GM12801 (cell line): Measurements from ENCODE around the gene B4GALNT3.

Source experiments
- TF ChIP-seq, protein P1 (sequence below): IDR thresholded peaks from one replicate; pipeline ENCODE4 v1.5.1; 2011; ENCODE audit warnings: control low read depth; ENCODE audit not compliant: insufficient read length; ENCODE audit errors: extremely low read depth

Gene B4GALNT3

GRCh38 chr12:512933-513332 lies 53.2 kb downstream of the B4GALNT3 start:
- TF ChIP-seq, protein P1, sequence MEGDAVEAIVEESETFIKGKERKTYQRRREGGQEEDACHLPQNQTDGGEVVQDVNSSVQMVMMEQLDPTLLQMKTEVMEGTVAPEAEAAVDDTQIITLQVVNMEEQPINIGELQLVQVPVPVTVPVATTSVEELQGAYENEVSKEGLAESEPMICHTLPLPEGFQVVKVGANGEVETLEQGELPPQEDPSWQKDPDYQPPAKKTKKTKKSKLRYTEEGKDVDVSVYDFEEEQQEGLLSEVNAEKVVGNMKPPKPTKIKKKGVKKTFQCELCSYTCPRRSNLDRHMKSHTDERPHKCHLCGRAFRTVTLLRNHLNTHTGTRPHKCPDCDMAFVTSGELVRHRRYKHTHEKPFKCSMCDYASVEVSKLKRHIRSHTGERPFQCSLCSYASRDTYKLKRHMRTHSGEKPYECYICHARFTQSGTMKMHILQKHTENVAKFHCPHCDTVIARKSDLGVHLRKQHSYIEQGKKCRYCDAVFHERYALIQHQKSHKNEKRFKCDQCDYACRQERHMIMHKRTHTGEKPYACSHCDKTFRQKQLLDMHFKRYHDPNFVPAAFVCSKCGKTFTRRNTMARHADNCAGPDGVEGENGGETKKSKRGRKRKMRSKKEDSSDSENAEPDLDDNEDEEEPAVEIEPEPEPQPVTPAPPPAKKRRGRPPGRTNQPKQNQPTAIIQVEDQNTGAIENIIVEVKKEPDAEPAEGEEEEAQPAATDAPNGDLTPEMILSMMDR = no peak

DNA sequence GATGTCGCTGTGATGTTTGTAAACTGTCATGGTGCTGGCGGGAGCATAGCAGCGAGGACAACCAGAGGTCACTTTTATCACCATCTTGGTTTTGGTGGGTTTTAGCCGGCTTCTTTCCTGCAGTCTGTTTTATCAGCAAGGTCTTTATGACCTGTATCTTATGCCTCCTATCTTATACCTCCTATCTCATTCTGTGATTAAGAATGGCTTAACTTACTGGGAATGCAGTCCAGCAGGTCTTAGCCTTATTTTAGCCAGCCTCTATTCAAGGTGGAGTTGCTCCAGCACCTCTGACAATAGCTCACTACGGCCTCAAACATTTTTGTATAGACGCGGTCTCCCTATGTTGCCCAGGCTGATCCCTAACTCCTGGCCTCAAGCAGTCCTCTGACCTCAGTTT lies 53.7 kb downstream of the B4GALNT3 start:
- TF ChIP-seq, protein P1 = no peak

DNA sequence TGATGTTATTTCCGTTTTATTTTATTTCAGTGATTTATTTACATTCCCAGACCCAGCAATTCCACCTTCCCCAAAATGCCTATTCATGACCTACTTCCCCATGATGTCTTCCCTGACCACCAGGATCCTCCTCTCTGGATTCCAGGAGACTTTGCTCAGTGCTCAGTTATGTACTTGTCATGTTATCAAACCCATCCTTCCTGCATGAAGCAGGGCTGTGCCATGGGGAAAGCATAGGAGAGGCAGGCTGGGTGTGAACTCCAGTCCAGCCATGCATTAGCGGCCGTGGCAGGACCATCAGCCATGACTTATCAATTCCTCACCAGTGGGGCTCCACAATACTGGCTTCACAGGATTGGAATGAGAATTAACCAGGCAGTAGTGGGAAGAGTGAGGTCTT lies 57.8 kb downstream of the B4GALNT3 start:
- TF ChIP-seq, protein P1 = no peak

- TF ChIP-seq, protein P1 = no peak
Measured at GRCh38 chr12:520119-520518, 60.4 kb downstream of the B4GALNT3 start.

DNA sequence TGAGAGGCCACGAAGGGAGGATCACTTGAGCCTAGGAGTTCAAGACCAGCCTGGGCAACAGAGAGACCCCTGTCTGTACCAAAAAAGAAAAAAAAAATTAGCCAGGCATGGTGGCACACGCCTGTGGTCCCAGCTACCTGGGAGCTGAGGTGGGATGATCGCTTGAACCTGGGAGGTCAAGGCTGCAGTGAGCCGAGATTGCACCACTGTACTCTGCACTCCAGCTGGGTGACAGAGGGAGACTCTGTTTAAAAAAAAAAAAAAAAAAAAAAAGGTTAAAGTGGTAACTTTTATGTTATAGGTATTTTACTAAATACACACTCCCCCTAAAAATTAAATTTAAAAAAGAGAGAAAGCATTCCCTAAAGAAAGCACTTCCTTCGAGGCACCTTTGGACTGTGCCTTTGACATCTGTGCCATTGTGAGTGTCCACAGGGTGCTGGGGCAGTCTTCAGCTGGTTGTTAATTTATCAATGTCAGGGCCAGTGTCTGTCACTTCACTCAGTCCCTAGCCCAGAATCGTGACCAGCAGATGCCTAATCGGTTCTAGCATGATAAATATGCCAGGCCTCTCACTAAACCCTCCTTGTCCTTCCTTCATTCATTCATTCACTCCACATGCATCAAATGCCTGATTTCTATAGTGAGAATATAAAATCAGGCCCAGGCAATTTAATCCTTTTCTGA lies 63.1 kb downstream of the B4GALNT3 start:
- TF ChIP-seq, protein P1 = no peak

GRCh38 chr12:524167-524951 lies 64.6 kb downstream of the B4GALNT3 start:
- TF ChIP-seq, protein P1 = no peak

DNA sequence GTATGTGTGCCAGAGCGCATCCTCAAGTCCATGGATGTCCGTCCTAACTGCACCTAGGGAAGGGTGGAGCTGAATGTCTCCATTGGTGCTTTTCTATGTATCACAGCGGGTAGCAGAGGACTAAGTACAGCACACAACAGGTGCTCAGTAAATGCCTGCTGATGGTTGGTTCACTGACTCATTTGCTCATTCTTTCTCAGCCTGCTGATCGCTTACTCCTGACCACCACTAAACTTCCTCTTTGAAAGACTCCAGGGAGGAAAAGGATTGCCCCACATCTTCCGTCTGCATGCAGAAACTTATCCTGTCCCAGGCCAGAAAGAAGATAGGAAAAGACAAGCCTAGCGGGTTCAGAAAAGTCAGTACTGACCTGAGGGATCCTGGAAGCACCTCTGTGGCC lies 66.3 kb downstream of the B4GALNT3 start:
- TF ChIP-seq, protein P1 = no peak
